Measurements from ENCODE around the gene KCTD14. TPM values are rescaled to one million over a fixed set of nuclear protein-coding genes. Genes with fewer than 3 reads are reported as not detected.
A peak's percentile ranks its signal among the peaks of the same experiment; 100 is the strongest.
"Not testable (repeated sequence)": the region's sequence is repeated elsewhere in the genome, so short reads cannot be mapped to it uniquely, and the experiment has no call there.

KCTD14 gene
- total and polyA plus RNA-seq, 9 of the 15 experiments (the other 6 are each of a cell fraction or from before 2014, with no cell fraction given) = 0.04 to 0.30 (median 0.11) TPM; not detected in 2

DNA sequence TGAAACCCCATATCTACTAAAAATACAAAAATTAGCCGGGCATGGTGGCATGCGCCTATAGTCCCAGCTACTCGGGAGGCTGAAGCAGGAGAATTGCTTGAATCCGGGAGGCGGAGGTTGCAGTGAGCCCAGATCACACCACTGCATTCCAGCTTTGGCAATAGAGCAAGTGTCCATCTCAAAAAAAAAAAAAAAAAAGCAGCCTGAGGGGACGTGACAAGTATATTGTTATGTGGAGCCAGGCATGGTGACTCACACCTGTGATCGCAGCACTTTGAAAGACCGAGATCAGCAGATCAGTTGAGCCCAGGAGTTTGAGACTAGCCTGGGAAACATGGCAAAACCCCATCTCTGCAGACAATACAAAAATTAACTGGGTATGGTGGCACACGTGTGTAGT, 5.3 kb upstream of the KCTD14 start:
- H3K9me3 ChIP-seq (replicated peaks; ENCODE audit: control insufficient read depth, insufficient read depth, low read depth, low read length); H3K9ac ChIP-seq (ENCODE audit: insufficient read depth in 1 of 2, low read depth in 2 of 2, low read length in 2 of 2); H3K4me3 ChIP-seq; CTCF ChIA-PET (ENCODE audit: low intra/inter-chr PET ratio); BruUV-seq (replicated peaks); H3K27me3 ChIP-seq (ENCODE audit: control insufficient read depth in 2 of 2, insufficient read depth in 2 of 2, low read length in 2 of 2); H3K9me1 ChIP-seq (ENCODE audit: control insufficient read depth, insufficient read depth, low read length); H3K36me3 ChIP-seq (ENCODE audit: control insufficient read depth, insufficient read depth, low read length); intact Hi-C loops (cut with micrococcal nuclease); H3K79me2 ChIP-seq (ENCODE audit: control insufficient read depth, insufficient read depth, low read length); H4K20me1 ChIP-seq (replicated peaks; ENCODE audit: control insufficient read depth, insufficient read depth, low read length); H3K4me2 ChIP-seq (ENCODE audit: insufficient read depth, low read length); H3K27ac ChIP-seq (ENCODE audit: extremely low read depth, low read depth, low read length); in situ Hi-C loops (cut with MboI); FAIRE-seq: not testable (repeated sequence)
- 0 out of 2 replicates have a peak overlapping the region, but pooled peaks have one; percentile 23 for H2AFZ ChIP-seq (ENCODE audit: low read depth, low read length)
- peaks cover 6 to 17% of the 10 kb centered on the region in 2 experiments for H3K4me1 ChIP-seq (replicated peaks in 1 of 2; ENCODE audit: control insufficient read depth in 2 of 2, insufficient read depth in 2 of 2, low read length in 2 of 2)
- TF ChIP-seq MAFG (tag; conservative IDR thresholded peaks at IDR 0.05) = 0 out of 2 replicates have a peak, but pooled peaks have one; percentile 7
- peak; percentile 81 for TF ChIP-seq FOSL1 (tag; conservative IDR thresholded peaks at IDR 0.05)
- 0 out of 2 replicates have a peak, but pooled peaks have one; percentile 8 for TF ChIP-seq ZNF121 (CRISPR knock-in tag; conservative IDR thresholded peaks at IDR 0.05)
- peak; percentile 39 for TF ChIP-seq ARID1B (IDR thresholded peaks at IDR 0.05)
- peak; percentile 42; the same call in 1 of the 2 replicates for TF ChIP-seq ZEB2 (IDR thresholded peaks at IDR 0.05)
- TF ChIP-seq, protein P1, sequence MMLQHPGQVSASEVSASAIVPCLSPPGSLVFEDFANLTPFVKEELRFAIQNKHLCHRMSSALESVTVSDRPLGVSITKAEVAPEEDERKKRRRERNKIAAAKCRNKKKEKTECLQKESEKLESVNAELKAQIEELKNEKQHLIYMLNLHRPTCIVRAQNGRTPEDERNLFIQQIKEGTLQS (IDR thresholded peaks at IDR 0.05) = peak; percentile 77
- TF ChIP-seq, protein P1 (CRISPR knock-in tag; conservative IDR thresholded peaks at IDR 0.05) = not testable (repeated sequence)
- TF ChIP-seq JUND (IDR thresholded peaks at IDR 0.05; ENCODE audit: borderline replicate concordance, low read depth, low read length) = peak; percentile 74
- peak; percentile 35; the same call in 2 of the 3 replicates for TF ChIP-seq JUND (tag; IDR thresholded peaks at IDR 0.05; ENCODE audit: borderline replicate concordance, low read depth, low read length)
- peak; percentile 40; the same call in 1 of the 2 replicates for TF ChIP-seq SOX6 (IDR thresholded peaks at IDR 0.05)
- peak; percentile 62 for TF ChIP-seq SMARCA4 (IDR thresholded peaks at IDR 0.05)
- TF ChIP-seq ZNF316 (IDR thresholded peaks at IDR 0.05) = peak; percentile 39; the same call in 1 of the 2 replicates
- TF ChIP-seq HDAC1 (IDR thresholded peaks at IDR 0.05) = 0 out of 4 replicates have a peak, but pooled peaks of 1 of the 2 experiments have one; percentile 24
- peak; percentile 84 for TF ChIP-seq ZNF384 (IDR thresholded peaks at IDR 0.05; ENCODE audit: low read depth, low read length)
- TF ChIP-seq, protein P2, sequence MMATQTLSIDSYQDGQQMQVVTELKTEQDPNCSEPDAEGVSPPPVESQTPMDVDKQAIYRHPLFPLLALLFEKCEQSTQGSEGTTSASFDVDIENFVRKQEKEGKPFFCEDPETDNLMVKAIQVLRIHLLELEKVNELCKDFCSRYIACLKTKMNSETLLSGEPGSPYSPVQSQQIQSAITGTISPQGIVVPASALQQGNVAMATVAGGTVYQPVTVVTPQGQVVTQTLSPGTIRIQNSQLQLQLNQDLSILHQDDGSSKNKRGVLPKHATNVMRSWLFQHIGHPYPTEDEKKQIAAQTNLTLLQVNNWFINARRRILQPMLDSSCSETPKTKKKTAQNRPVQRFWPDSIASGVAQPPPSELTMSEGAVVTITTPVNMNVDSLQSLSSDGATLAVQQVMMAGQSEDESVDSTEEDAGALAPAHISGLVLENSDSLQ (IDR thresholded peaks at IDR 0.05) = peak; percentile 25; the same call in 1 of the 2 replicates
- 46% methylated on average over 8 of the region's 9 CpGs for WGBS (ENCODE audit: insufficient coverage, low coverage, missing lambda C conversion rate)
- POLR2A ChIA-PET = interaction anchor here (0.7 to 1.1 kb wide), 3 partner anchors 12 to 18 kb away, joined by 3 read pairs; no protein-coding TSS in a partner anchor
- ATAC-seq (peak; percentile 47), DNase-seq (ENCODE audit: extremely low read depth in 1 of 4, low spot score in 3 of 4) (peak in 1 of 4 experiments; percentile 37)
